AG09309 (cell line): ENCODE data around the gene ABL2.
"Not testable (repeated sequence)": the region's sequence is repeated elsewhere in the genome, so short reads cannot be mapped to it uniquely, and the experiment has no call there.

Experiments
- DNase-seq: peaks from one replicate; pipeline ENCODE4 v3.0.0-alpha.2; 2010; ENCODE audit warnings: low read depth
- H3K4me3 ChIP-seq: 2 replicates; pipeline ENCODE4 v1.5.1; 2011; ENCODE audit warnings: mild to moderate bottlenecking, low read depth, low read length, moderate library complexity; ENCODE audit not compliant: control insufficient read depth
- CTCF ChIP-seq: IDR thresholded peaks from 2 replicates; pipeline ENCODE4 v1.5.1; 2011; ENCODE audit warnings: mild to moderate bottlenecking, low read depth, low read length, inconsistent platforms; ENCODE audit not compliant: insufficient read depth, control insufficient read depth; ENCODE audit errors: missing control alignments

Gene ABL2

GRCh38 chr1:179197690-179198297, 31.7 kb downstream of the ABL2 start:
- TF ChIP-seq CTCF, result no peak
- H3K4me3 ChIP-seq, result no peak overlapping the region
- no peak for DNase-seq

GRCh38 chr1:179195857-179196256, 33.6 kb downstream of the ABL2 start:
- DNase-seq, H3K4me3 ChIP-seq: not testable (repeated sequence)

- no peak overlapping the region for H3K4me3 ChIP-seq
- DNase-seq, result no peak
- no peak for TF ChIP-seq CTCF
Measured at GRCh38 chr1:179195376-179195775, 34.1 kb downstream of the ABL2 start.

GRCh38 chr1:179194068-179194537, 35.4 kb downstream of the ABL2 start:
- no peak overlapping the region for H3K4me3 ChIP-seq
- no peak for DNase-seq
- no peak for TF ChIP-seq CTCF

GRCh38 chr1:179190861-179191260, 38.6 kb downstream of the ABL2 start:
- no peak for TF ChIP-seq CTCF
- DNase-seq, result no peak
- H3K4me3 ChIP-seq, result no peak overlapping the region

GRCh38 chr1:179187735-179188471, 41.6 kb downstream of the ABL2 start:
- H3K4me3 ChIP-seq, result no peak overlapping the region
- no peak for TF ChIP-seq CTCF
- no peak for DNase-seq

- DNase-seq, result no peak
- TF ChIP-seq CTCF, result no peak
- no peak overlapping the region for H3K4me3 ChIP-seq
Measured at GRCh38 chr1:179187043-179187442, 42.4 kb downstream of the ABL2 start.
